A549 (cell line): ENCODE data around the gene CASK. TPM values are rescaled to one million over a fixed set of nuclear protein-coding genes. Genes with fewer than 3 reads are reported as not detected.

ENCODE experiments used
- ATOH8 ChIP-seq: fragments of 250-450 bp; sonication (Bioruptor Pico); IDR thresholded peaks from 2 replicates; pipeline ENCODE4 v1.5.0; 2020; ENCODE audit warnings: low read depth, mild to moderate bottlenecking, moderate library complexity
- CBX2 ChIP-seq: fragments of 200-600 bp; sonication (generic); IDR thresholded peaks from 2 replicates; pipeline ENCODE4 v1.6.1; 2016; ENCODE audit warnings: low read depth, mild to moderate bottlenecking, borderline replicate concordance
- CEBPB ChIP-seq, 2 experiments: fragments of >200 bp in 1 of 2; sonication (Bioruptor Twin) in 1 of 2; formaldehyde crosslinking in 1 of 2; IDR thresholded peaks; 2 replicates each; pipeline ENCODE4 v1.6.1; 2012 to 2016
- CHD2 ChIP-seq: fragments of 150-350 bp; IDR thresholded peaks from 2 replicates; pipeline ENCODE4 v1.6.1; 2014; ENCODE audit warnings: low read length; ENCODE audit not compliant: partially characterized antibody
- CHD4 ChIP-seq: fragments of 200-600 bp; sonication (generic); IDR thresholded peaks from 2 replicates; pipeline ENCODE4 v1.6.1; 2016; ENCODE audit warnings: antibody characterized with exemption, mild to moderate bottlenecking, borderline replicate concordance
- CTCF ChIP-seq: fragments of >200 bp; sonication (Bioruptor Twin); formaldehyde crosslinking; IDR thresholded peaks from 3 replicates; pipeline ENCODE4 v1.5.1; 2016
- E2F6 ChIP-seq: IDR thresholded peaks from 2 replicates; pipeline ENCODE4 v1.6.1; 2012; ENCODE audit warnings: low read depth, borderline replicate concordance
- EHF ChIP-seq: fragments of 250-450 bp; sonication (Bioruptor Pico); IDR thresholded peaks from 2 replicates; pipeline ENCODE4 v1.5.0; 2020; ENCODE audit warnings: mild to moderate bottlenecking
- ELK1 ChIP-seq: fragments of 150-350 bp; IDR thresholded peaks from 2 replicates; pipeline ENCODE4 v1.6.1; 2014; ENCODE audit warnings: low read depth, mild to moderate bottlenecking, low read length
- EP300 ChIP-seq, 2 experiments: fragments of >200 bp; sonication (Bioruptor Twin); formaldehyde crosslinking; IDR thresholded peaks; 2 replicates in 1 of 2; 3 replicates in 1 of 2; pipeline ENCODE4 v1.6.1; 2016 to 2017
- FOSB ChIP-seq: fragments of 250-450 bp; sonication (Bioruptor Pico); IDR thresholded peaks from 2 replicates; pipeline ENCODE4 v1.5.0; 2020; ENCODE audit warnings: mild to moderate bottlenecking, moderate library complexity
- FOSL2 ChIP-seq, 2 experiments: fragments of 450-650 bp in 1 of 2; fragments of >200 bp in 1 of 2; sonication (Bioruptor Twin) in 1 of 2; formaldehyde crosslinking; IDR thresholded peaks; 2 replicates each; pipeline versions ENCODE4 v1.5.0 to v1.6.1; 2016 to 2020; ENCODE audit warnings: mild to moderate bottlenecking in 1 of 2, moderate library complexity in 1 of 2
- FOXS1 ChIP-seq: fragments of 250-450 bp; sonication (Bioruptor Pico); IDR thresholded peaks from 2 replicates; pipeline ENCODE4 v1.5.0; 2020; ENCODE audit warnings: mild to moderate bottlenecking, moderate library complexity
- HDAC2 ChIP-seq: fragments of 200-600 bp; sonication (generic); IDR thresholded peaks from 2 replicates; pipeline ENCODE4 v1.6.1; 2016
- HES2 ChIP-seq: fragments of >200 bp; sonication (Bioruptor Twin); formaldehyde crosslinking; IDR thresholded peaks from 2 replicates; pipeline ENCODE4 v1.6.1; 2016
- HOXB13 ChIP-seq: fragments of 250-450 bp; sonication (Bioruptor Pico); IDR thresholded peaks from 2 replicates; pipeline ENCODE4 v1.5.0; 2020; ENCODE audit warnings: low read depth, mild to moderate bottlenecking, moderate library complexity
- JUN ChIP-seq, 2 experiments: fragments of >200 bp; sonication (Bioruptor Twin); formaldehyde crosslinking; IDR thresholded peaks; 2 replicates in 1 of 2; 3 replicates in 1 of 2; pipeline ENCODE4 v1.6.1; 2016 to 2017
- KDM5A ChIP-seq: fragments of 200-600 bp; sonication (generic); IDR thresholded peaks from 2 replicates; pipeline ENCODE4 v1.6.1; 2016; ENCODE audit warnings: antibody characterized with exemption, mild to moderate bottlenecking
- MAFK ChIP-seq: fragments of 450-650 bp; IDR thresholded peaks from 2 replicates; pipeline ENCODE4 v1.6.1; 2014; ENCODE audit not compliant: partially characterized antibody
- MAX ChIP-seq: IDR thresholded peaks from 2 replicates; pipeline ENCODE4 v1.6.1; 2012
- MAZ ChIP-seq: fragments of 150-350 bp; IDR thresholded peaks from 2 replicates; pipeline ENCODE4 v1.6.1; 2014; ENCODE audit warnings: antibody characterized with exemption, low read depth, low read length, borderline replicate concordance
- NFE2L2 ChIP-seq: fragments of 150-350 bp; conservative IDR thresholded peaks from 2 replicates; pipeline ENCODE4 v1.6.1; 2014; ENCODE audit warnings: low read length
- NPAS2 ChIP-seq: fragments of 250-450 bp; sonication (Bioruptor Pico); IDR thresholded peaks from 2 replicates; pipeline ENCODE4 v1.8.0; 2022; ENCODE audit warnings: mild to moderate bottlenecking, moderate library complexity, borderline replicate concordance
- PBX3 ChIP-seq: IDR thresholded peaks from 2 replicates; pipeline ENCODE4 v1.6.1; 2012
- REST ChIP-seq: fragments of 200-600 bp; sonication (generic); IDR thresholded peaks from 2 replicates; pipeline ENCODE4 v1.6.1; 2016; ENCODE audit warnings: antibody characterized with exemption, mild to moderate bottlenecking, moderate library complexity
- RFX5 ChIP-seq: fragments of 450-650 bp; IDR thresholded peaks from 2 replicates; pipeline ENCODE4 v1.7.1; 2014; ENCODE audit warnings: antibody characterized with exemption, mild to moderate bottlenecking, moderate library complexity
- SMC3 ChIP-seq: fragments of >200 bp; sonication (Bioruptor Twin); formaldehyde crosslinking; IDR thresholded peaks from 3 replicates; pipeline ENCODE4 v1.6.1; 2018; ENCODE audit warnings: inconsistent platforms
- USF2 ChIP-seq: fragments of 450-650 bp; IDR thresholded peaks from 2 replicates; pipeline ENCODE4 v1.6.1; 2014; ENCODE audit warnings: antibody characterized with exemption
- ZC3H11A ChIP-seq: fragments of 450-650 bp; IDR thresholded peaks from 2 replicates; pipeline ENCODE4 v1.6.1; 2014; ENCODE audit warnings: antibody characterized with exemption, mild to moderate bottlenecking
- ZFP36 ChIP-seq: fragments of 450-650 bp; IDR thresholded peaks from 2 replicates; pipeline ENCODE4 v1.6.1; 2014; ENCODE audit warnings: borderline replicate concordance; ENCODE audit not compliant: partially characterized antibody
- ZNF302 ChIP-seq: fragments of 250-450 bp; sonication (Bioruptor Pico); IDR thresholded peaks from 2 replicates; pipeline ENCODE4 v1.9.0; 2021; ENCODE audit warnings: inconsistent platforms, mild to moderate bottlenecking, moderate library complexity
- polyA plus RNA-seq, 4 experiments: library from polyadenylated mRNA; depleted of rRNA in 3 of 4; stranded (reverse); fragments of >200 nt; fragmentation: RNase III in 1 of 4; extraction: RNeasy Plus Mini Kit Qiagen cat#74134 plus additional on column Dnase treatment in 1 of 4; gene quantifications; 2 replicates in 3 of 4; 3 replicates in 1 of 4; pipeline ENCODE4 v1.2.3, GENCODE V29; 2011 to 2017

The CASK gene
- polyA plus RNA-seq, 2 of the 4 experiments (the other 2 are of a cell fraction): 23.3 to 57.6 TPM

GRCh38 chrX:41779030-41779564 lies 144.3 kb downstream of the CASK start (continued):
- TF ChIP-seq HOXB13: no peak
- no peak for TF ChIP-seq FOSB (CRISPR knock-in tag)
- no peak for TF ChIP-seq HDAC2
- TF ChIP-seq EP300 (IDR thresholded peaks at IDR 0.05): peak; percentile 57 to 66; a peak in 2 of 5 replicates
- TF ChIP-seq SMC3: no peak; the same call in 2 of the 3 replicates
- TF ChIP-seq CTCF: no peak
- no peak for TF ChIP-seq REST
- TF ChIP-seq CEBPB (IDR thresholded peaks at IDR 0.05): peak; percentile 52 to 80
- no peak for TF ChIP-seq CHD4
- no peak for TF ChIP-seq KDM5A
- no peak for TF ChIP-seq EHF (CRISPR knock-in tag)
- peak; percentile 23; the same call in 1 of the 2 replicates for TF ChIP-seq MAX
- no peak for TF ChIP-seq RFX5
- TF ChIP-seq ZNF302 (CRISPR knock-in tag): no peak
- TF ChIP-seq JUN (IDR thresholded peaks at IDR 0.05): peak; percentile 71 to 90; a peak in 3 of 5 replicates
- no peak for TF ChIP-seq E2F6
- TF ChIP-seq MAZ: no peak
- no peak for TF ChIP-seq ELK1
- TF ChIP-seq HES2: no peak
- TF ChIP-seq FOXS1 (CRISPR knock-in tag): 0 out of 2 replicates have a peak, but pooled peaks have one; percentile 61
- TF ChIP-seq CBX2: no peak
- no peak for TF ChIP-seq USF2
- TF ChIP-seq CHD2: no peak
- peak; percentile 74; the same call in 1 of the 2 replicates for TF ChIP-seq ATOH8 (CRISPR knock-in tag)
- TF ChIP-seq NPAS2: no peak
- TF ChIP-seq ZC3H11A: no peak
- TF ChIP-seq MAFK: no peak
- peak; percentile 60; the same call in 1 of the 2 replicates for TF ChIP-seq PBX3
- TF ChIP-seq NFE2L2: no peak
- TF ChIP-seq FOSL2 (IDR thresholded peaks at IDR 0.05): peak; percentile 97
- peak; percentile 90 for TF ChIP-seq FOSL2 (CRISPR knock-in tag; IDR thresholded peaks at IDR 0.05)
- no peak for TF ChIP-seq ZFP36
